ENCODE measurements around the gene MALAT1.

DNA sequence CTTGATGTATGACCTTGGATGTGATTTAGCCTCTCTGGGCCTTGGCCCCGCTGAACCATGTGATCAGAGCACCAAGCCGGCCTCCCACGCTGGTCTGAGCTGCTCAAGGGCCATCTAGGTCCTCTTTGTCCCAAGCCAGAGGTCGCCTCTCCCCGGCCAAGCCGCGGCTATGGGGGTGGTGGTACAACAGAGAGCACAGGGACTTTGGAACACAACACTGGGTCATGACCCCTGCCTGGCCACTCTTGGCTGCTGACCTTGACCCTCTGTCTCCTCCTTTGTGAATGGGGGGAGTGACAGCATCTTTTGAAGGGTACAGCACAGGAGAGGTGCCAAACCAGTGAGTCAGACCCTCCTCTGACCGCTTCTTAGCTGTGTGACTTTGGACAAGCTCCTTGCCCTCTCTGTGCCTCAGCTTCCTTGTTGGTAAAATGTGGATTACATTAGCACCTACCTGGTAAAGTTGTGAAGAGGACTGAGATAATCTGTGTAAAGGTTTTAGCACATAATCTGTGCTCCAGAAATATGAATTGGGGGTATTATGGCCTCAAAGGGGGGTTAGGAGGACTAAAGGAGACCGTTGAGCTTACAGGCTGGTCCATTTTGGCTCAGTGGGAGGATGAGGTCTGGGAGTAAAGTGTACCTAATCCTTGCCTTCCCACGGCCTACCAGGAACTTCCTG, 30.8 kb downstream of the MALAT1 start:
- TF ChIP-seq, protein P1, sequence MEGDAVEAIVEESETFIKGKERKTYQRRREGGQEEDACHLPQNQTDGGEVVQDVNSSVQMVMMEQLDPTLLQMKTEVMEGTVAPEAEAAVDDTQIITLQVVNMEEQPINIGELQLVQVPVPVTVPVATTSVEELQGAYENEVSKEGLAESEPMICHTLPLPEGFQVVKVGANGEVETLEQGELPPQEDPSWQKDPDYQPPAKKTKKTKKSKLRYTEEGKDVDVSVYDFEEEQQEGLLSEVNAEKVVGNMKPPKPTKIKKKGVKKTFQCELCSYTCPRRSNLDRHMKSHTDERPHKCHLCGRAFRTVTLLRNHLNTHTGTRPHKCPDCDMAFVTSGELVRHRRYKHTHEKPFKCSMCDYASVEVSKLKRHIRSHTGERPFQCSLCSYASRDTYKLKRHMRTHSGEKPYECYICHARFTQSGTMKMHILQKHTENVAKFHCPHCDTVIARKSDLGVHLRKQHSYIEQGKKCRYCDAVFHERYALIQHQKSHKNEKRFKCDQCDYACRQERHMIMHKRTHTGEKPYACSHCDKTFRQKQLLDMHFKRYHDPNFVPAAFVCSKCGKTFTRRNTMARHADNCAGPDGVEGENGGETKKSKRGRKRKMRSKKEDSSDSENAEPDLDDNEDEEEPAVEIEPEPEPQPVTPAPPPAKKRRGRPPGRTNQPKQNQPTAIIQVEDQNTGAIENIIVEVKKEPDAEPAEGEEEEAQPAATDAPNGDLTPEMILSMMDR (IDR thresholded peaks at IDR 0.05), result no peak
- no peak for TF ChIP-seq POLR2A (IDR thresholded peaks at IDR 0.05)
